ENCODE measurements around the gene RPLP2.

RPLP2 gene

DNA sequence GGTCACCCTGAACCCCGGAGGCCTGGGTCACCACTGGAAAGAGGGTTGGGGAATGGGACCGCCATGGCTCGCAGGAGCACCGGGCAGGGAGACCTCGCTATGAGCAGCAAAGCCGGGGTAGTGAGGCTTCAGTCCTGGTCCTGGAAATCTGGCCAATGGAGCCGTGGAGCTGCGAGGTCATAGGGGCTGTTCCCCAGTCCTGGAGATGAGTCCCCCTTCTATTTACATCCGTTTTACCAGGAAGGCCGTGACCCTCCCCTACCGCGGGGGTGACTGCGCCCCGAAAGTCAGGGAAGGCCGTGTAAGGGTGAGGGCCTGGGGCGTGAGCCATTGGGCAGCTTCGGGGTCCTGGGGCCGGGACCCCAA lies 5.2 kb upstream of the RPLP2 start:
- no peak for DNase-seq

DNA sequence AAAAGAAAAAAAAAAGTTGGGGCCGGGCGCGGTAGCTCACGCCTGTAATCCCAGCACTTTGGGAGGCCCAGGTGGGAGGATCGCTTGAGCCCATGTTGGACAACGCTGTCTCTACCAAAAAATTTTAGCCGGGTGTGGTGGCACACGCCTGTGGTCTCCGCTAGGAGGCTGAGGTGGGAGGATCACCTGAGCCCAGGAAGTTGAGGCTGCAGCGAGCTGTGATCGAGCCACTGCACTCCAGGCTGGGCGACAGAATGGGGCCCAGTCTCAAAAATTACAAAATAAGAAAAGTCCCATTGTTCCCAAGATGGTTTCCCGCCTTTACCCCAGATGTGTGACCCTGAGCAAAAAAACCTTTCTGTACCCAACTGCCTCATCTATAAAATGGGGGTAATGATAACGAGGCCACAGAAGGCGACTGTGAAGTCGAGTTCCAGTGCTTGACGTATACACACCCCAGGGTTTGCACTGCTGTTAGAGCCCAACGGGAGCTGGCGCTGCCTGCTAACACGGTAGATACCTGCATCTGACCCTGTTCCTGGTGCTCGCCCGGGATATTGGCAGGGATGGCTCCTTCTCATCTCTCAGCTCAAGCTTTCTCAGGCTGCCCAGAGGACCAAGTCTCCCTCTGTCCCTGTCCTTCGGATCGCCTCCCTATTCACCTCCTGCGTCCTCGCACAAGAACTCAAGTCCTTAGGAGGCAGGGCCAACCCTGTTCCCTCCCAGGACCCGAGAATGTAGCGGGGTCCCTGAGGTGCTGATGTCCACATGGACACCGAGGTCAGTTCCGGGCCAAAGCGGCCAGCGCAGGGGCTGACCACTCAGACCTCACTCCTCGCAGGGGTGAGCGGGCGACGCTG lies 1.1 kb upstream of the RPLP2 start:
- DNase-seq: no peak

DNA sequence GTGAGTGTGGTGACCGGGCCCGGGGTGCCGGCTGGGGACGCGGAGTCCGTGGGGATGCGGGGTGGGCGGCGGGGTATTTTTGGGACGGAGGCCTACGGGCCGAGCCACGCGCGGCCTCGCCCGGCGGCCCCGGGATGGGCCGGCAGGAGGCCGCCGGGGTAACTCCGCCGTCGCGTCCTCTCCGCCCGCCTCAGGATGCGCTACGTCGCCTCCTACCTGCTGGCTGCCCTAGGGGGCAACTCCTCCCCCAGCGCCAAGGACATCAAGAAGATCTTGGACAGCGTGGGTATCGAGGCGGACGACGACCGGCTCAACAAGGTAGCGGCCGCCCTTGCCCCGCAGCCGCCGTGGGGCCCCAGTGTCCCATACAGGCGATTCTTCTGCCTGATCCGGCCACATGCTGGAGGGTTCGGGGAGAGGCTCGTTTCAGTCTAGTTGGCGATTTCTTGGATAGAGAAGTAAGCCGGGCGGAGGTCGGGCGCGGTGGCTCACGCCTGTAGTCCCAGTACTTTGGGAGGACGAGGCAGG lies 337 bp downstream of the RPLP2 start:
- peak in 2 of 4 experiments; percentile 40 to 59 for DNase-seq

DNA sequence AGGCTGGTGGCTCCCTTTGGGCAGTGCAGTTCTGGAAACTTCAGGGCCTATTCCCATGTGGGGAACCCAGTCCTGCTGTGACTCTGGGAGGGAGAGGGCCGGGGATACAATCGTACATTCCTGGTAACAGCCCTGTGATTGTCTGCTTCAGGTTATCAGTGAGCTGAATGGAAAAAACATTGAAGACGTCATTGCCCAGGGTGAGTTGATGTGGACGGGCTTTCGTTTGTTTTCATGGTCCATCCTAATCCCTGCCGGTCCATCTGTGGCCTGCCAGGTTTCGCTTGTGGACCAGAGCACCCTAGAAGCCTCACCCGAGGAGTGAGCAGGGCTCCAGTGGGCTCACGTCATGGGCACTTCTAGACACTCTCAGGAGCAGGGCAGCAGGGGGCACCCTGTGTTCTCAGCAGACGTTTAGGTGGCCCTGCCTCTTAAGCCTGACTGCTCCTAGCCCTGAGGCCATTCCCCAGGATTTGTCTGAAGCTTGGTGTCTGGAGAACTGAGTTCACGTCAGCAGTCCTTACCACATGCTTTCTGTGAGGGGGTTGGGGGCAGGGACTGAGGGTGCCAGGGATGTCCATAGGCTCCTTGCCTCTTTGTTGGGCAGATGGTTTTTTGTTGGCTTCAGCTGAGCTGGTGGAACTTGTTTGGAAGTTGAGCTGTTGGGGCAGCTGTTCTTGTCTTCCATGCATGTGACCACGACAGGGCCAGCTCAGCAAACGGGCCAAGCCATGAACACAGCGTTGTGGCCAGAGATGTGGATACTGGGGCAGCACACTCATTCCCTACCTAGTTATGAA lies 1.9 kb downstream of the RPLP2 start:
- DNase-seq: peak in 2 of 4 experiments; percentile 39 to 47

DNA sequence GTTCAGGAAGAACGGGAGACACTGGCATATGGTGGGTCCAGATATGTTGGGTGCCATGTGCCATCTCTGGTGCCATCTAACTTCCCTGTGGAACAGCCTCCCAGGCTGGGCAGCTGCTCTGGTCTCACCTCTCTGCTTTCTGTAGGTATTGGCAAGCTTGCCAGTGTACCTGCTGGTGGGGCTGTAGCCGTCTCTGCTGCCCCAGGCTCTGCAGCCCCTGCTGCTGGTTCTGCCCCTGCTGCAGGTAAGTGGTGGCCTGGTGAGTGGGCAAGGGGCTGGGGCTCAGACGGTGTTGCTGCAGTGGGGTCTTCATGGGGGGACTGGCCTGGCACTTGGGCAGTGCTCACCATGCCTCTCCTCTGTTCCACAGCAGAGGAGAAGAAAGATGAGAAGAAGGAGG lies 2.6 kb downstream of the RPLP2 start:
- no peak for DNase-seq

DNA sequence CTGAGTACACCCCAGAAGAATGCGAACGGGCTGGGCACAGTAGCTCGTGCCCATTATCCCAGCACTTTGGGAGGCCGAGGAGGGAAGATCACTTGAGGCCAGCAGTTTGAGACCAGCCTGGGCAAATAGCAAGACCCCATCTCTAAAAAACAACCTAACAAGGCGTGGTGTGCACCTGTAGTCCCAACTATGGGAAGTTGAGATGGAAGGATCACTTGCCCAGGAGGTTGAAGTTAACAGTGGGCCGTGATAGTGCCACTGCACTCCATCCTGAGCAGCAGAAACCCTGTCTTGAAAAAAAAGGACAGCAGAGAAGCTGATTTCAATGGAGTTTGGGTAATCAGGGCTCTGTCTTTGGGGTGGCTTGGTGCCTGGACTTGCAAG lies 3.3 kb downstream of the RPLP2 start:
- DNase-seq: no peak

DNA sequence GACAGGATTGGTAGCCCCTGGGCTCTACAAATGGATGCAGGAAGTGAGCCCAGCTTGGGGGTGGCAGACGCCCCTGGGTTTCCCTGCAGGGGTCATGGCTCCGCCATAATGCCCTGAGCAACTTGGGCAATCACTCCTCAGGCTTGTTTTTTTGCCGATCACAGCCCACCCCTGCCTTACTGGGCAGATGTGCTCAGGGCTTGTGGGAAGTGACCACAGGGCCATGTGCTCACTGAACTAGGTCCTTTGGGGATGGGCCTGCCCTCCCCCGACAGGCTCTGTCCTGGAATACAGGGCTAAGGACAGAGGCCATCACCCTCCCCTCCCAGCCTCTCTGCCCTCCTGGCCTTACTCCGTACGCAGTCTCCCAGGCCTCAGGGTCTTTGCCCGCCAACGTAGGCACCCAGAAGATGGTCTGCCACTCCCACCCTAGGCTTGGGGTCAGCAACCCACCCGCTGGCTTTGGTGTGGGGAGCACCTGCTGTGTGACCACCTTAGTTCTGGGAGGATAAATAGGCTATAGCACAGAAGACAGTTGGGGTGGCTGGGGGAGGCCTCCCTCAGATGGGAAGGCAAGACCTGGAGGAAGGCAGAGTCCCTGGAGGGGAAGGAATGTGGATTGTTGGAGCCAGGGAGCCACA lies 3.8 kb downstream of the RPLP2 start:
- no peak for DNase-seq

DNA sequence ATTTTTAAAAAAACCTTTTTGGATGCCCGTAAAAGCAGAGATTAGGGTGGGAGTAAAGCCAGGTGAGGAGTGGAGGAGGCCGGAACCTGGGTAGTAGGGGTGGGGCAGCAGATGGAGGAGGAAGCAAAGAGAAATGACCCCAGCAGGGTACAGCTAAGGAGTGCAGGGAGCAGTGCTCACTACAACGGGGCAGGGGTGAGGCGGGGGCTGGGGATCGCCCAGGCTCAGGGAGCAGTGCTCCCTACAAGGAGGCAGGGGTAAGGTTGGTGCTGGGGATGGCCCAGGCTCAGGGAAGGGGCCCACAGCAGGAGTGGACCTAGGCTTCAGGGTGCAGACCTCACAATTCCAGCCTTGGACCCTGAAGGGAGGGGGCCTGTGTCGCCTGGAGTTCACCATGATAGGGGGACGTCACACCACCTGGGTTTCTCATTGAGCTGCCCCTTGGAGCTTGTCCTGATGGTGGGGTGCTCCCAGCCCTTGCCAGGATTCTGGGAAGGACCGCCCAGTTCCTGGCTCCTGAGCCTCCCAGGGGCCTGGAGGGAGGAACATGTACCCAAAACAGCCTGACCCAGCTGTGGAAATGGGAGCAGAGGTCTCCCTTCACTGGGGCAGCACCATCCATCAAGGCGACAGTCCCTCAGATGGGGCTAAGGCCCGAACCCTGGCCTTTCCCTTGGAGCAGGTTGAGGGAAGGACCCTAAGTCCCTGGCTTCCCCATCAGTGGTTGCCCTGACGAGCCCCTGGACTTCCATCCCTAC lies 6.1 kb downstream of the RPLP2 start:
- no peak for DNase-seq

DNA sequence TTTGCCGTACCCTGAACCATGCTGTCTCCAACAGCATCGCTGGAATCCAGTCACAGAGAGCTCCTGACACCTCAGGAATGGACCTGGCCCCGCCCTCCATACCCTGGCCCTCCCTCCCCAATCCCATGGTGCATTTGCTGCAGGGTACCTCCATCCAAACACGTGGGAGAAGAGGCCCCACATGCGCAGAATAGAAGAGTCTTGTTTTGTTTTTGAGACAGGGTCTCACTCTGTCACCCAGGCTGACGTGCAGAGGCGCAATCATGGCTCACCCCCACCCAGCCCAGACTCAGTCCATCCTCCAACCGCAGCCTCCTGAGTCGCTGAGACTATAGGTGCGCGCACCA lies 6.6 kb downstream of the RPLP2 start:
- DNase-seq: no peak

DNA sequence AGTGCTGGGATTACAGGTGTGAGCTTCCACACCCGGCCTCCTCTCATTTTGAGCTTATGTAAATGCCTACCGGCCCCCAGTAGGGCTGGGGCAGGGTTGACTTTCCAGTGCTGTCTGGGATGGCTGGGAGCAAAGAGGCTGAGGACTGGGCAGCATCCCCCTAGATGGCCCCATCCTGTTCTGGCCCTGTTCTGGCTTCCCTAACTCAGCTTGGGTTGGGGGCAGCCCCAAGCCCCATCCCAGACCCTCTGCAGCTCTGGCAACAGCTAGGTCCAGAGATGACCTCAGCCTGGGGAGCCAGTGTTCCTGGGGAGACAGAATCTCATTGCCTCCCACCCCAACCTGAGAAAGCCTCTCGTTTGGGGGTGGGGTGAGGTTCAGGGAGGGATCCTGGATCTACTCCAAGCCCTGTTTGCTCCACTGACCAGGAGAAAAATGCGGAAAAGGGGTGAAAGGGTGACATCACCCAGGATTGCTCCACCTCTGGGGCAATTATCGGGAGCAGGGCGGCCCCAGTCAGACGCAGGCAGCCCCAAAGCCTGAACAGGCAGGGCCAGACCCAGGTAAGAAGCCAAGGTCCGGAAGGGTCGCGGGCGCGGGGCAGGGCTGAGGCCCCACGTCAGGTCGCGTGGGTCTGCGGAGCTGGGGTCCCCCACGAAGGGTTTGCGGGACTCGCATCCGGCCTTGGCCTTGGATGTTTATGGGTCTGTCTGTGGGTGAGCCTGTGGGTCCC lies 8.8 kb downstream of the RPLP2 start, which contains the start of gene PNPLA2:
TSS of gene PNPLA2 (plus strand) at position 519 of the 733 bp plus-strand sequence. CDS start 805 bp downstream, outside the sequence.
- DNase-seq: peak in 1 of 4 experiments; percentile 34

DNA sequence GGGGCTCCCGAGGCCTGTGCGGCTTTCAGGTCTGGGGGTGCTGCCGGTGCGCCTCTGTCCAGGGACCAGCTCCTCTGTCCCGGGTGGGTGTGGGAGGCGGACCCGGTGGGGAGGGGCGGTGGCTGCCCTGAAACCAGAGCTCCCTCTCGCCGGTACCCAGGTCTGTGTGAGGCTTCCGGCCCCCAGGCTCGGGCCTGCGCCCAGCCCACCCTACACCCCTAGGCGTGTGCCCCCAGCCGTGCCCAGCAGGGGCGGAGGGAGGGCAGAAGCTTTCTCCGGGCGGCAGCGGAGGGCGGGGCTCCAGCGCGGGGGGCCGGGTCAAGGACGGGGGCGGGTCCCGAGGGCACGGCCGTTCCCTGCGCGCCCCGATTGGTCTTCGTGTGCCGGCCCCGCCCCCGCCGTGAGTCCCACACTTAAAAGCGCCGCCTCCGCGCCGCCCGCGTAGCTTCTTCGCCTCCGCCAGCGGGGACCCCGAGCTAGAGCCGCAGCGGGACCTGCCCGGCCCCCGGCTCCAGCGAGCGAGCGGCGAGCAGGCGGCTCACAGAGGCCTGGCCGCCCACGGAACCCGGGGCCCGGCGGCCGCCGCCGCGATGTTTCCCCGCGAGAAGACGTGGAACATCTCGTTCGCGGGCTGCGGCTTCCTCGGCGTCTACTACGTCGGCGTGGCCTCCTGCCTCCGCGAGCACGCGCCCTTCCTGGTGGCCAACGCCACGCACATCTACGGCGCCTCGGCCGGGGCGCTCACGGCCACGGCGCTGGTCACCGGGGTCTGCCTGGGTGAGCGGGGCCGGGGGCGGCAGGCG lies 9.6 kb downstream of the RPLP2 start:
- DNase-seq: peak; percentile 93 to 98 (median 96)

DNA sequence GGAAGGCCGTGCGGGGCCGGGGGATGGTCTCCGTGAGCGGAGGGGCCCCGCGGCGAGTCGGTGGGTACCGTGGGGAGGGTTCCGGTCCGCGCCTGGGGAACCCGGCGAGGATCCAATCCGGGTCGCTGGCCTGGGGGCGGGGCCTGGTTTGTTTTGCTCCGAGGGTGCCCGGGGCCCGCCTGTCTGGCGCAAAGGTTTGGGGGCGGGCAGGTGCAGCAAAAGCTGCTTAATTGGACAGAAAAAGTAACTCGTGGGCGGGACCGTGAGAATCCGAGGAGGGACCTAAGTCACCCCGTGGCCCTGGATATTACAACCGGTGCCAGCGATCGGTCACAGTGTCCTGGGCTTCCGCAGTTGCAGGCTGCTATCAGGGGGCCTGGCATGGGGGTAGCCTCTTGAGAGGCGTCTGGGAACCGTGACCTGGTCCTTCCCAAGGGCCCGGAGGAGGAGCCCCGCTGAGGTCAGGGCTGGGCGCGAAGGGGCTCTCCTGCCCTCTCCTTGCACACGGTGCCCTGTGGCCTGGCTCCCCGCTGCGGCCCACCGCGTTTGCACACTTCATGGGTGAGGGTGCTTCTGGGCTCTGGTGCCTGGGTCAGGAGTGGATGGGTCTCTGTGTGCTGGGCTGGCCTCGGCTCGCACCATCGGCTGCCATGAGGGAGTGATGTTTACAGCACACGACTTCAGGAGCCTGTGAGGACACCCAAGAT lies 10.3 kb downstream of the RPLP2 start:
- peak; percentile 82 to 95 (median 88) for DNase-seq

DNA sequence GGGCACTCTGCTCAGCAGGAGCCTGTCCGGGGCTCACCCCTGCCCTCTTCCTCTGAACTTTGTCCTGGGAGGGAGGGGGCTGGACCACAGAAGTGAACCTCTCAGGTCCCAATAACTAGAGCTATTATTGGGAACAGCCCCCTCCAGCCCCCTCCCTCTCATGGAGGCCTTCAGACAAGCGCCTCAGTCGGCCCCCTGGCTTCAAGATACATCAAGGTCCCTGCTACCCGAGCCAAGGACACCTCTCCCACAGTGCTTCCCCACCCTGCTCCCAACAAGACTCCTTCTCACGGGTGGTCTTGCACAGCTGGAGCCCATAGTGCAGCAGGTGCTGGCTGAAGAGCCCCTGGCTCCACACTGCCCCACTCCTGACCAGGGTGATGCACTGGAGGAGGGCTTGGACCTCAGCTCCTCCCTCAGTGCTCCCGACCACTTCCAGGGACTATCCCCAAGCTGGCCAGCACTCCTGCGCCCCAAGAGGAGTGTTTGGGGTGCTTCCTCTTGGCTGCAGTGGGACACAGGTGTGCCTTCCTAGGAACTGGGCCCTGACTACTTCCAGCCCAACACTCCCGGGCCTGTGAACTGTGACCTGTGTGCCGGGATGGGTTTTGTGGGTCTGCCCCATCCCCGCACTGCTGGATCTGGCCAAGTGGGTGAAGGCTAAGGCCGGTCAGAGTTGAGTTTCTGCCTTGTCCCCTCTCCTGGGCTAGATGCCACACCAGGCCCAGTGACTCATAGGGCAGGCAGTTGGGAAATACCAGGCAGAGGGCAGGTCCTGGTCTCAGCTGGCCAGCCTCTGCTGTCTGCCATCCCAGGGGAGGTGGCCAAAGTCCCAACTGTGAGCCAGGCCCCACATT lies 11.1 kb downstream of the RPLP2 start:
- peak; percentile 81 to 90 (median 88) for DNase-seq

DNA sequence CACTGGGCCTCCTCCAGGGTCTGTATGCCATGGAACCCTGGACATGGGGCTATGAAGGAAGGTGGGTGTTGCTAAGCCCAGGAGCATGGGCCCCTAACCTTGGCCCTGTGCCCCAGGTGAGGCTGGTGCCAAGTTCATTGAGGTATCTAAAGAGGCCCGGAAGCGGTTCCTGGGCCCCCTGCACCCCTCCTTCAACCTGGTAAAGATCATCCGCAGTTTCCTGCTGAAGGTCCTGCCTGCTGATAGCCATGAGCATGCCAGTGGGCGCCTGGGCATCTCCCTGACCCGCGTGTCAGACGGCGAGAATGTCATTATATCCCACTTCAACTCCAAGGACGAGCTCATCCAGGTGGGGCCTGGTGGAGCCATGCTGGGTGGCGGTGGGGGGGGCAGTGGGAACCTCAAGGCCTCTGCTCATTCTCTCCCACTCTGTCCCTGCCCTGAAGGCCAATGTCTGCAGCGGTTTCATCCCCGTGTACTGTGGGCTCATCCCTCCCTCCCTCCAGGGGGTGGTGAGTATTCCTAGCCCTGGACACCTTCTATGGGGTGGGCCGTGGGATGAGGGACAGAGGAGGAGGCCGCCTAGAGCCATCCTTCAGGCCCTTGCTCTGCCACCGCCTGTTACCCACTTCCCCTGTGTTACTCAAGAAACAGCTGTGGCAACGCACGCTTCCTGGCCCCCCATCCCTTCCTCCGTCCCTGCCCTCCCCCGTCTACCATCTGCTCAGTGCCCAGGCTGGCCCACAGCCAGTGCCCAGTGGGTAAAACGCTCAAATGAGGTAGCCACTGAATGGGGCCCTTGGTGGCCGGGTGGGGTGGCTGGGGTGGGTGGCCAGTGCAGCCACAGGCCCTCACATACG lies 12.0 kb downstream of the RPLP2 start:
- DNase-seq: peak; percentile 62 to 82 (median 77)

DNA sequence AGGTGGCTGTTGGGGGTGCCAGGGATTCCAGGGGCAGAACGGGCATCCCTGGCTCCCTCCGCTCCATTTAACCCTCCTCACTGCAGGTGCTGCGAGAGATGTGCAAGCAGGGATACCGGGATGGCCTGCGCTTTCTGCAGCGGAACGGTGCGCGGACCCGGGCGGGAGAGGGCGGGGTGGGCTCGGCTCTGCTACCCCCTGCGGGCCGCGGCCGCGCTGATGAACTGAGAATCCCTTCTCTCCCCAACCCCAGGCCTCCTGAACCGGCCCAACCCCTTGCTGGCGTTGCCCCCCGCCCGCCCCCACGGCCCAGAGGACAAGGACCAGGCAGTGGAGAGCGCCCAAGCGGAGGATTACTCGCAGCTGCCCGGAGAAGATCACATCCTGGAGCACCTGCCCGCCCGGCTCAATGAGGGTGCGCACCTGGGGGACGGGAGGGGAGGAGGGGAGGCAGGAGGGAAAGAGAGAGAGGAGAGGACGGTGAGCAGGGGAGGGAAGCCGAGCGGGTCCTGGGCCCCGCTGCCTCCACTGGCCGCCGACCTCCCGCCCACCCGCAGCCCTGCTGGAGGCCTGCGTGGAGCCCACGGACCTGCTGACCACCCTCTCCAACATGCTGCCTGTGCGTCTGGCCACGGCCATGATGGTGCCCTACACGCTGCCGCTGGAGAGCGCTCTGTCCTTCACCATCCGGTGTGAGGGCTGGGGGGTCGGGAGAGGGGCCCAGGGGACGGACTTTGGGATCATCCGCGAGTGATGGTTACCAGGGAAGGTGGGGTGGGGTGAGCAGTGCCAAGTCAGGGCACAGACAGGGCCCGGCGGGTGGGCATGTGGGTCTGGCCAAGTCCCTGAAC lies 13.9 kb downstream of the RPLP2 start:
- DNase-seq: no peak

DNA sequence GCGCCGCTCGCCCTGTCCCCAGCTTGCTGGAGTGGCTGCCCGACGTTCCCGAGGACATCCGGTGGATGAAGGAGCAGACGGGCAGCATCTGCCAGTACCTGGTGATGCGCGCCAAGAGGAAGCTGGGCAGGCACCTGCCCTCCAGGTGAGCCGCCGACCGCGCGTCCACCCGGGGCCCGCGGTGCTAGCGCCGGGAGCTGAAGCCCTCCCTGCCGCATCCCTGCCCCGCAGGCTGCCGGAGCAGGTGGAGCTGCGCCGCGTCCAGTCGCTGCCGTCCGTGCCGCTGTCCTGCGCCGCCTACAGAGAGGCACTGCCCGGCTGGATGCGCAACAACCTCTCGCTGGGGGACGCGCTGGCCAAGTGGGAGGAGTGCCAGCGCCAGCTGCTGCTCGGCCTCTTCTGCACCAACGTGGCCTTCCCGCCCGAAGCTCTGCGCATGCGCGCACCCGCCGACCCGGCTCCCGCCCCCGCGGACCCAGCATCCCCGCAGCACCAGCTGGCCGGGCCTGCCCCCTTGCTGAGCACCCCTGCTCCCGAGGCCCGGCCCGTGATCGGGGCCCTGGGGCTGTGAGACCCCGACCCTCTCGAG lies 14.6 kb downstream of the RPLP2 start:
- DNase-seq: no peak

DNA sequence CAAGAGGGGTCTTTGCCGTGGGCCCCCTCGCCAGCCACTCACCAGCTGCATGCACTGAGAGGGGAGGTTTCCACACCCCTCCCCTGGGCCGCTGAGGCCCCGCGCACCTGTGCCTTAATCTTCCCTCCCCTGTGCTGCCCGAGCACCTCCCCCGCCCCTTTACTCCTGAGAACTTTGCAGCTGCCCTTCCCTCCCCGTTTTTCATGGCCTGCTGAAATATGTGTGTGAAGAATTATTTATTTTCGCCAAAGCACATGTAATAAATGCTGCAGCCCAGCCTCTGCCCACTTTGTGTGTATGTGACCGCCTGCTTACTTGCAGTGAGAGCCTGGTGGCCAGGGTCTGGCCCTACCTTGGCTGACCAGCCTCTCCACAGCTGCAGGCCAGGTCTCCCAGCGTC lies 15.2 kb downstream of the RPLP2 start:
- no peak for DNase-seq
